ENCODE measurements around the gene PAK2.

GRCh38 chr3:196695849-196696226 lies 43.8 kb upstream of the PAK2 start:
- TF ChIP-seq CTCF (conservative IDR thresholded peaks at IDR 0.05; ENCODE audit: low read length) = no peak
- TF ChIP-seq EZH2phosphoT487 (IDR thresholded peaks at IDR 0.05; ENCODE audit: borderline replicate concordance, low read depth, low read length) = no peak
